MM.1S (cell line): ENCODE data around the gene ZC3H4.

Experiments
- EZH2 ChIP-seq: fragments of 300-600 bp; sonication (generic); optimal IDR thresholded peaks from 2 replicates; pipeline ENCODE3; 2017; ENCODE audit warnings: low read depth, mild to moderate bottlenecking, antibody characterized with exemption, low read length, mixed read lengths
- EZH2phosphoT487 ChIP-seq: fragments of 300-600 bp; sonication (generic); IDR thresholded peaks from 2 replicates; pipeline ENCODE4 v1.6.1; 2018; ENCODE audit warnings: antibody characterized with exemption, low read length
- TF ChIP-seq, protein P1 (sequence below): fragments of 300-600 bp; sonication (generic); IDR thresholded peaks from 2 replicates; pipeline ENCODE4 v1.5.1; 2016; ENCODE audit warnings: antibody characterized with exemption, low read length, mixed read lengths

DNA sequence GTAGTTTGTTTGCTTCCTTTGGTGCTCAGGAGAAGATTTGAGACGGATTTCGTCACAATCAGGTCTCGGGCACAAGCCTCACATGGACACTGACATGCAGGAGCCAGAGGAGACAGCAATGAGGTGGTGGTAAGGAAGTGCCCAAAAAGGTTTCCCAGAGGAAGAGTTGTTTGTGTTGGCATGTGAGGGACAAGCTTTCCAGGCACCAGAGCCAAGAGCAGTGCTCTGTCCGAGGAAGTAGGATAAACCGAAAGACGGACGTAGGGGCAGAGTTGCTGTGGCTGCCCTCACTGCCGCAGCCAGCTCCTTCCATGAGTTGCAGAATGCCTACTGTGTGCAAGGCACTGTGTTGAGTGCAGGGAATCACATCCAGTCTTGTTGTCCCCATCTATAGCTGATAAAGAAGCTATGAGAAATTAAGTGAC is 44.8 kb upstream of the ZC3H4 start:
- TF ChIP-seq, protein P1, sequence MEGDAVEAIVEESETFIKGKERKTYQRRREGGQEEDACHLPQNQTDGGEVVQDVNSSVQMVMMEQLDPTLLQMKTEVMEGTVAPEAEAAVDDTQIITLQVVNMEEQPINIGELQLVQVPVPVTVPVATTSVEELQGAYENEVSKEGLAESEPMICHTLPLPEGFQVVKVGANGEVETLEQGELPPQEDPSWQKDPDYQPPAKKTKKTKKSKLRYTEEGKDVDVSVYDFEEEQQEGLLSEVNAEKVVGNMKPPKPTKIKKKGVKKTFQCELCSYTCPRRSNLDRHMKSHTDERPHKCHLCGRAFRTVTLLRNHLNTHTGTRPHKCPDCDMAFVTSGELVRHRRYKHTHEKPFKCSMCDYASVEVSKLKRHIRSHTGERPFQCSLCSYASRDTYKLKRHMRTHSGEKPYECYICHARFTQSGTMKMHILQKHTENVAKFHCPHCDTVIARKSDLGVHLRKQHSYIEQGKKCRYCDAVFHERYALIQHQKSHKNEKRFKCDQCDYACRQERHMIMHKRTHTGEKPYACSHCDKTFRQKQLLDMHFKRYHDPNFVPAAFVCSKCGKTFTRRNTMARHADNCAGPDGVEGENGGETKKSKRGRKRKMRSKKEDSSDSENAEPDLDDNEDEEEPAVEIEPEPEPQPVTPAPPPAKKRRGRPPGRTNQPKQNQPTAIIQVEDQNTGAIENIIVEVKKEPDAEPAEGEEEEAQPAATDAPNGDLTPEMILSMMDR, result no peak
- TF ChIP-seq EZH2phosphoT487 (no peak), EZH2 (no peak)
